Psoas muscle (tissue), 8 donors: ENCODE results near the gene SFTPB. TPM values are rescaled to one million over a fixed set of nuclear protein-coding genes. Genes with fewer than 3 reads are reported as not detected.

Experiments used
- ATAC-seq, 4 donors: fragments of 200-7000 bp; cut with Tn5 transposase; one replicate each; pipeline ENCODE4 v1.9.1; 2020; ENCODE audit warnings: moderate library complexity in 3 of 4, mild to moderate bottlenecking in 2 of 4
- DNase-seq, 2 donors: peaks; one replicate each; pipeline ENCODE4 v3.0.0-alpha.2; 2020
- H3K27ac ChIP-seq: fragments of 200-600 bp; one replicate; pipeline ENCODE4 v1.8.0; 2022
- H3K27me3 ChIP-seq, 3 donors: fragments of 200-600 bp in 1 of 3; one replicate each; pipeline versions ENCODE4 v1.6.1 to v1.8.0; 2013 to 2022; ENCODE audit warnings: low read length in 2 of 3, mild to moderate bottlenecking in 2 of 3, moderate library complexity in 1 of 3; ENCODE audit not compliant: insufficient read depth in 3 of 3
- H3K36me3 ChIP-seq, 2 donors: fragments of 200-600 bp in 1 of 2; one replicate each; pipeline versions ENCODE4 v1.6.1 to v1.8.0; 2013 to 2022; ENCODE audit warnings: low read depth in 1 of 2, mild to moderate bottlenecking in 1 of 2, moderate library complexity in 1 of 2; ENCODE audit not compliant: insufficient read depth in 1 of 2
- H3K4me1 ChIP-seq: fragments of 200-600 bp; one replicate; pipeline ENCODE4 v1.8.0; 2022
- H3K4me3 ChIP-seq: fragments of 200-600 bp; one replicate; pipeline ENCODE4 v1.8.0; 2022; ENCODE audit warnings: mild to moderate bottlenecking
- H3K9me3 ChIP-seq: fragments of 200-600 bp; one replicate; pipeline ENCODE4 v1.8.0; 2022
- WGBS, 3 donors: extraction: QIAGEN DNeasy Blood & Tissue Kit; methylation state at CpG; one replicate each; pipeline versions ENCODE4 v1.1.6 to v1.1.7; 2013; 5-methylcytosine and 5-hydroxymethylcytosine counted together
- intact Hi-C, 2 donors: fragments of 100-400 bp; cut with DNase I; formaldehyde crosslinking; loops; one replicate each; pipeline versions ENCODE4 v1.11.0 to v1.14.2; 2022
- polyA plus RNA-seq, 3 donors: library from polyadenylated mRNA; stranded (reverse); fragments of 200-250 nt; gene quantifications; one replicate each; pipeline ENCODE4 v1.2.3, GENCODE V29; 2013
- total RNA-seq, 4 donors: library from RNA; stranded (reverse); fragmentation: NEBNext Ultra II Directional in 2 of 4; extraction: Animal tissue kit (Norgen Biotek cat#: 25700) in 2 of 4; gene quantifications; one replicate each; pipeline versions ENCODE4 v1.2.1 to v1.2.4, GENCODE V29; 2021 to 2023
- TF ChIP-seq, protein P1 (sequence below): fragments of 200-600 bp; IDR thresholded peaks from one replicate; pipeline ENCODE4 v1.8.0; 2022; ENCODE audit warnings: antibody characterized with exemption
- donor health status: healthy with polysubstance abuse.
- donor health status: DM: no; HTN: no; CAD: no; lungs with moderate emphysema.
- donor health status: Bipolar disorder and iron deficiency.
- donor health status: healthy.
- donor health status: DM: yes; HTN: yes; CAD: no.
- donor health status: DM: no; HTN: no; CAD: no.
- donor health status: DM: no; HTN: no; CAD: no.
- donor health status: DM: yes; HTN: yes; CAD: no.

Gene SFTPB
- total and polyA plus RNA-seq, 7 donors = 0.04 to 1.5 (median 0.98) TPM

DNA sequence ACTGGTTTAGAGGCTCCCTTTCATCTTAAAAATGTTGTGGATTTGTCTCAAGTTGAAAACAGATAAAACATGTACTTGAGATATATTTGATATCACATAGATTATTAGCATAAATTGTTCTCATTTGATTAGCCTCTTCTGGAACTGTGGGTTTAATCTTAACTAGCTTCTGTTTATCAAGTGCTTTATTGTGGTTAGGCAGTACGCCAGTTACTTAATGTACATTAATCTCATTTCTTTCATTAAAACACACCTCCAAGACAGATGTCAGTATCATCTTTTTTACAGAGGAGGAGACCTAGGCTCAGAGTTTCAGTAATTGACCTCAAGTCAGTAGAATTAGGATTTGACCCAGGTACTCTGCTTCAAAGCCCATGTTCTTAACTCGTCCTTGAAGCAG, 21.8 kb downstream of the SFTPB start:
- intact Hi-C loops = no loop called here
- H3K27ac ChIP-seq = no peak overlapping the region
- DNase-seq (no peak), ATAC-seq (no peak)
- H3K27me3 ChIP-seq = no peaks in the 10 kb centered on the region
- WGBS, 3 donors = 94 to 95% (median 95%) methylated on average over 2 of the region's 2 CpGs
- H3K9me3 ChIP-seq = no peaks in the 10 kb centered on the region
- TF ChIP-seq, protein P1, sequence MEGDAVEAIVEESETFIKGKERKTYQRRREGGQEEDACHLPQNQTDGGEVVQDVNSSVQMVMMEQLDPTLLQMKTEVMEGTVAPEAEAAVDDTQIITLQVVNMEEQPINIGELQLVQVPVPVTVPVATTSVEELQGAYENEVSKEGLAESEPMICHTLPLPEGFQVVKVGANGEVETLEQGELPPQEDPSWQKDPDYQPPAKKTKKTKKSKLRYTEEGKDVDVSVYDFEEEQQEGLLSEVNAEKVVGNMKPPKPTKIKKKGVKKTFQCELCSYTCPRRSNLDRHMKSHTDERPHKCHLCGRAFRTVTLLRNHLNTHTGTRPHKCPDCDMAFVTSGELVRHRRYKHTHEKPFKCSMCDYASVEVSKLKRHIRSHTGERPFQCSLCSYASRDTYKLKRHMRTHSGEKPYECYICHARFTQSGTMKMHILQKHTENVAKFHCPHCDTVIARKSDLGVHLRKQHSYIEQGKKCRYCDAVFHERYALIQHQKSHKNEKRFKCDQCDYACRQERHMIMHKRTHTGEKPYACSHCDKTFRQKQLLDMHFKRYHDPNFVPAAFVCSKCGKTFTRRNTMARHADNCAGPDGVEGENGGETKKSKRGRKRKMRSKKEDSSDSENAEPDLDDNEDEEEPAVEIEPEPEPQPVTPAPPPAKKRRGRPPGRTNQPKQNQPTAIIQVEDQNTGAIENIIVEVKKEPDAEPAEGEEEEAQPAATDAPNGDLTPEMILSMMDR = no peak
- H3K4me3 ChIP-seq = no peak overlapping the region
- H3K4me1 ChIP-seq = no peaks in the 10 kb centered on the region
- peaks cover 24 to 100% of the 10 kb centered on the region in 2 donors for H3K36me3 ChIP-seq

DNA sequence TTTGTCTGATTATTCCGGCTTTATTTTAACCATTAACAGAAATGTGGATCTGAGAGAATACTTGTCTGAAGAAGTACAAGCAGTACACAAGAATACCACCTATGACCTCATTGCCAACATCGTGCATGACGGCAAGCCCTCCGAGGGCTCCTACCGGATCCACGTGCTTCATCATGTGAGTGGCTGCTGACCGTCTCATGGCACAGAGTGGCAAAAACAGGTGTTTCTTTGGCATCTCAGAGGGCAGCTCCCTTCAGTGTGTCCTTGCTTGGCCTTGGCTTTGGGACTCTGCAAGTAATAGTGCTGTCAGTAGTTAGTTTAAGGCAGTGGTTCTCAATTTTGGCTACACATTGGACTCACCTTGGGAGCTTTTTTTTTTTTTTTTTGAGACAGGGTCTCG, 23.1 kb downstream of the SFTPB start:
- intact Hi-C loops = loop anchor here (5.0 kb wide), 2 partner anchors 67 to 642 kb away; no protein-coding TSS in a partner anchor
- Histone ChIP-seq H3K27me3 (no peaks in the 10 kb centered on the region), H3K36me3 (peaks cover 24 to 100% of the 10 kb centered on the region in 2 donors), H3K27ac (peak overlapping the region; percentile 66), H3K9me3 (no peaks in the 10 kb centered on the region), H3K4me3 (no peak overlapping the region), H3K4me1 (no peaks in the 10 kb centered on the region)
- TF ChIP-seq, protein P1 = no peak
- peak; percentile 94 to 99 (median 96) for ATAC-seq
- WGBS, 3 donors = 41 to 59% (median 43%) methylated on average over 8 of the region's 8 CpGs
- peak; percentile 45 to 76 for DNase-seq

DNA sequence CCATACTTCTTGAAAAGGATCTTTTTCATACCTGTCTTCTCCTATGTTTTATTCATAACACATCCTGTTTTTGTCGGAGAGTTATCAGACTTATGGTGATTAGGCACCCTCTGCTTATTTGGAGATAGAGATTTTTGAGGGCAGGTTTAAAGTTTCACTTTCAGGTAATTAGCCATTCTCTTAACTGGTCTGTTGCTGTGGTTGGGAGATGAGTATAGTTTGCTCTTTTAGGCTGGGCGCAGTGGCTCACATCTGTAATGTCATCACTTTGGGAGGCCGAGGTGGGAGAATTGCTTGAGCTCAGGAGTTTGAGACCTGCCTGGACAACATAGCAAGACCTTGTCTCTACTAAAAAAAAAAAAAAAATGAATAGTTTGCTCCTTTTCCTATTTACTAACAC, 25.3 kb downstream of the SFTPB start:
- H3K27ac ChIP-seq = no peak overlapping the region
- DNase-seq = no peak

DNA sequence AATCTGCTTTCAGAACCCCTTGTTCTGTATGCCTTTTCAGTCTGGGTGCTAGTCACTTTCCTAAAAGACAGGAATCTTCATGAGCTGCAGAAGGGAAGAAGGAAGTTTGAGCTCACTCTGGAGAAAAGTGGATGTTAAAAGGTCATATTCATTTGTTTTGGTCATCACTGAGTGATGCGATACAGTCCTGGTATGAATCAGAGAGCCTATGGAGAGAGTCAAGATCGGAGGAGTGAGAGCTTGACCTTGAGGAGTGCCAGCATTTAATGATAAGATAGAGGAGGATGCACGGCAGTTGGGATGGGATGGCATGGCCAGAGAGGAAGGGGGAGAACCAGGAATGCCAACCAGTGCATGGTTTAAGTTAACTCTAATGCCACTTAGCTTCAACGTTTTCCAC, 32.4 kb downstream of the SFTPB start:
- Histone ChIP-seq H3K27ac (no peak overlapping the region), H3K9me3 (no peaks in the 10 kb centered on the region), H3K36me3 (peaks cover 21 to 96% of the 10 kb centered on the region in 2 donors), H3K27me3 (no peaks in the 10 kb centered on the region), H3K4me3 (no peak overlapping the region), H3K4me1 (no peaks in the 10 kb centered on the region)
- intact Hi-C loops = loop anchor here (1.0 to 5.0 kb wide), 3 partner anchors 72 to 181 kb away; no protein-coding TSS in a partner anchor
- TF ChIP-seq, protein P1 = no peak
- 58 to 76% (median 60%) methylated on average over 4 of the region's 4 CpGs for WGBS, 3 donors
- DNase-seq (no peak), ATAC-seq (no peak)

More for the DNA sequence above, 25.3 kb downstream of the SFTPB start:
- intact Hi-C loops = loop anchor here (5.0 kb wide), 2 partner anchors 70 to 645 kb away; no protein-coding TSS in a partner anchor
- no peak overlapping the region for H3K4me3 ChIP-seq
- H3K9me3 ChIP-seq = no peaks in the 10 kb centered on the region
- H3K36me3 ChIP-seq = peaks cover 15 to 100% of the 10 kb centered on the region in 2 donors
- ATAC-seq = no peak
- TF ChIP-seq, protein P1 = no peak
- H3K4me1 ChIP-seq = no peaks in the 10 kb centered on the region
- no peaks in the 10 kb centered on the region for H3K27me3 ChIP-seq
- WGBS, 3 donors = 81 to 99% (median 93%) methylated on average over 3 of the region's 3 CpGs

DNA sequence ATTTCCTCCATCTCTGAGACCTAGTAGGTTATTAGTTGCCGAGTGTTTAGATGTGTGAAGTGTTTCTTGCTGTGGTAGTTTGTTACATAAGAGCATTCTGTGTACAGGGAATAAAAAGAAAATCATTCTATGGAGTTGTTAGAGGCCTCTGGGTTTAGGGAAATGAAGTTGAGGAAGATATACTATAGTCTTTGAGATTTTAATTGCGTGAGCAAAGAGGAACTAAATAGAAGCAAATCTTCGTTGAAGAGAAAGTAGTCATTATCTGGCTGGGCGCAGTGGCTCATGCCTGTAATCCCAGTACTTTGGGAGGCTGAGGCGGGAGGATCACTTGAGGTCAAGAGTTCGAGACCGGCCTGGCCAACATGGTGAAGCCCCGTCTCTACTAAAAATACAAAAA, 33.0 kb downstream of the SFTPB start:
- Histone ChIP-seq H3K27me3 (no peaks in the 10 kb centered on the region), H3K27ac (no peak overlapping the region), H3K4me1 (no peaks in the 10 kb centered on the region), H3K4me3 (no peak overlapping the region), H3K9me3 (no peaks in the 10 kb centered on the region), H3K36me3 (peaks cover 22 to 96% of the 10 kb centered on the region in 2 donors)
- TF ChIP-seq, protein P1 = no peak
- 85 to 92% (median 86%) methylated on average over 8 of the region's 8 CpGs for WGBS, 3 donors
- no peak for DNase-seq
- ATAC-seq = no peak
- intact Hi-C loops = loop anchor here (5.0 kb wide), 2 partner anchors 72 to 177 kb away; no protein-coding TSS in a partner anchor
